Fibroblast of villous mesenchyme (primary cell): ENCODE results near the gene AGBL3. TPM values are rescaled to one million over a fixed set of nuclear protein-coding genes. Genes with fewer than 3 reads are reported as not detected.
"Not testable (repeated sequence)": the region's sequence is repeated elsewhere in the genome, so short reads cannot be mapped to it uniquely, and the experiment has no call there.

Source experiments
- DNase-seq: peaks from one replicate; pipeline ENCODE4 v3.0.0-alpha.2; 2010; ENCODE audit warnings: low read depth
- H3K4me3 ChIP-seq: 2 replicates; pipeline ENCODE4 v1.5.1; 2011; ENCODE audit warnings: low read depth, mild to moderate bottlenecking, low read length
- total RNA-seq: library from RNA; depleted of rRNA; stranded (reverse); fragments of >200 nt; gene quantifications from 2 replicates; pipeline ENCODE4 v1.2.3, GENCODE V29; 2012
- TF ChIP-seq, protein P1 (sequence below): IDR thresholded peaks from 2 replicates; pipeline ENCODE4 v1.5.1; 2012; ENCODE audit warnings: low read depth, mild to moderate bottlenecking, low read length; ENCODE audit not compliant: insufficient read depth

The AGBL3 gene
- total RNA-seq, 1 donor: 1.3 TPM

DNA sequence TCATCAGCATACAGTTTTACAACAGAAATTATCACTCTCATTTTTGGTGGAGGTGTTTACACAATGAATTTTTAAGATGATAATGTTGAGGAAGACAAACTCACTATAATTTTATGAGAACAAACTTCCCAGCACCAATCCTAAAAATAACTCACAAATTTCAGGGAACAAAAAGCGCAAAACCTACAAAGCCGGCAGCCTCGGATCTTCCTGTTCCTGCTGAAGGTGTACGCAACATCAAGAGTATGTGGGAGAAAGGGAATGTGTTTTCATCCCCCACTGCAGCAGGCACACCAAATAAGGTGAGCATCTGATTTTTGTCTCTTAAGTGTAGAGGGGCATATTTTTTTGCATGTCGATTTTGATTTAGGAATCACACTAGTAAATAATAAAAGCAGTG, 26.5 kb upstream of the AGBL3 start:
- DNase-seq: no peak
- no peak overlapping the region for H3K4me3 ChIP-seq
- TF ChIP-seq, protein P1, sequence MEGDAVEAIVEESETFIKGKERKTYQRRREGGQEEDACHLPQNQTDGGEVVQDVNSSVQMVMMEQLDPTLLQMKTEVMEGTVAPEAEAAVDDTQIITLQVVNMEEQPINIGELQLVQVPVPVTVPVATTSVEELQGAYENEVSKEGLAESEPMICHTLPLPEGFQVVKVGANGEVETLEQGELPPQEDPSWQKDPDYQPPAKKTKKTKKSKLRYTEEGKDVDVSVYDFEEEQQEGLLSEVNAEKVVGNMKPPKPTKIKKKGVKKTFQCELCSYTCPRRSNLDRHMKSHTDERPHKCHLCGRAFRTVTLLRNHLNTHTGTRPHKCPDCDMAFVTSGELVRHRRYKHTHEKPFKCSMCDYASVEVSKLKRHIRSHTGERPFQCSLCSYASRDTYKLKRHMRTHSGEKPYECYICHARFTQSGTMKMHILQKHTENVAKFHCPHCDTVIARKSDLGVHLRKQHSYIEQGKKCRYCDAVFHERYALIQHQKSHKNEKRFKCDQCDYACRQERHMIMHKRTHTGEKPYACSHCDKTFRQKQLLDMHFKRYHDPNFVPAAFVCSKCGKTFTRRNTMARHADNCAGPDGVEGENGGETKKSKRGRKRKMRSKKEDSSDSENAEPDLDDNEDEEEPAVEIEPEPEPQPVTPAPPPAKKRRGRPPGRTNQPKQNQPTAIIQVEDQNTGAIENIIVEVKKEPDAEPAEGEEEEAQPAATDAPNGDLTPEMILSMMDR: no peak

GRCh38 chr7:134962270-134962780, 24.0 kb upstream of the AGBL3 start:
- TF ChIP-seq, protein P1: peak; percentile 11
- no peak overlapping the region for H3K4me3 ChIP-seq
- no peak for DNase-seq

DNA sequence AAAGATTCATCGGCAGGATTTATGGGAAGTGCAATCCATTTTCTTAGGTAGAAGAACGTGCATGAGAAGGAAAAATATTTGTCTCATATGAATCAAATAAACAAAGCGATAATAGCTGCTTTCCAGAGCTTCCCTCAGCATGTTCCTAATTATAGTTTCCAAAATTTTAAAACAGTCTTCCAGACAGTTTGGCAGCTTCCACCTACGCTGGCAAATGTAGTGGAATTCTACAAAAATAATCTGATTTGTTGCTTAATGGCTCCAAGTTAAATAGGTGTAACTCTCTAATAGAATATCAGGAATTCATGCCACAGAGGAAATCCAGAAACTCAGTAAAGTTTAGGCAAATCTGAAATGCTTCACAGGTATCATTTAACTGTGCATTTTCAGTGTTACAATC, 23.3 kb upstream of the AGBL3 start:
- H3K4me3 ChIP-seq: no peak overlapping the region
- TF ChIP-seq, protein P1: no peak
- no peak for DNase-seq

- TF ChIP-seq, protein P1: no peak
- DNase-seq: no peak
- H3K4me3 ChIP-seq: no peak overlapping the region
These were observed 19.6 kb upstream of the AGBL3 start for GRCh38 chr7:134966691-134967090.

- no peak overlapping the region for H3K4me3 ChIP-seq
- TF ChIP-seq, protein P1: no peak
- DNase-seq: no peak
These were observed 18.2 kb upstream of the AGBL3 start for GRCh38 chr7:134968110-134968509.

- DNase-seq, H3K4me3 ChIP-seq: not testable (repeated sequence)
These were observed 4.7 kb upstream of the AGBL3 start for GRCh38 chr7:134981645-134982044.

DNA sequence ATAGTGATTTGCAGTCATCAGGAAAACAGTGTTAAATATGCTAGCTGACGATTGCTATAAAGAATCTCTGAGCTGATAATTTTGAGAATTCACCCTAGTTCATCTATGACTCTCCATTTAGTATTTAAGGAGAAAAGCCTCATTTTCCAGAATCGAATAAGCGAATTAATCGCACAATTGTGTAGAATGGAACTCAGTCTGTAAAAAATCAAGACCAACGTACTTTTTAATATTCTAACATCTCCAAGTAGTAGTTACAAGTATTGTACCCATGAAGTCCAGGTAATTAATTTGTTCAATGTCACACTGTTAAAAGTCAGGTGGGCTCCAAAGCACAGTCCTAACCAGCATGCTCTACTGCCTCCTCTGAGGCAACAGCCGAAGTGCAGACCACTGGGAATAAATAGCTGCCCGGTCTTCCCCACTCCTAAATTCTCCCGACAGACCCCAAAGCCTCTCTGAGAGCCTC, 380 bp upstream of the AGBL3 start:
- TF ChIP-seq, protein P1: no peak
- DNase-seq: no peak
- H3K4me3 ChIP-seq: peak overlapping the region; percentile 81

- no peak for DNase-seq
- no peak overlapping the region for H3K4me3 ChIP-seq
- TF ChIP-seq, protein P1: no peak
These were observed 1.9 kb downstream of the AGBL3 start for GRCh38 chr7:134988161-134988560.
